Measurements from ENCODE around the gene FOCAD.

FOCAD gene

GRCh38 chr9:20880271-20880670 lies 196.2 kb downstream of the FOCAD start:
- DNase-seq (ENCODE audit: low spot score), result no peak

- DNase-seq (ENCODE audit: low spot score), result no peak
Measured at GRCh38 chr9:20880675-20881074, 196.6 kb downstream of the FOCAD start.

- peak; percentile 44 for DNase-seq (ENCODE audit: low spot score)
Measured at GRCh38 chr9:20884985-20885593, 201.0 kb downstream of the FOCAD start.

GRCh38 chr9:20898885-20899554 lies 215.0 kb downstream of the FOCAD start:
- no peak for DNase-seq (ENCODE audit: low spot score)

- no peak for DNase-seq (ENCODE audit: low spot score)
Measured at GRCh38 chr9:20903212-20903611, 219.2 kb downstream of the FOCAD start.

- no peak for DNase-seq (ENCODE audit: low spot score)
Measured at GRCh38 chr9:20904995-20905394, 220.9 kb downstream of the FOCAD start.

GRCh38 chr9:20906326-20906725 lies 222.3 kb downstream of the FOCAD start:
- no peak for DNase-seq (ENCODE audit: low spot score)

GRCh38 chr9:20908461-20908860 lies 224.4 kb downstream of the FOCAD start:
- no peak for DNase-seq (ENCODE audit: low spot score)

- DNase-seq (ENCODE audit: low spot score), result no peak
Measured at GRCh38 chr9:20914556-20914955, 230.5 kb downstream of the FOCAD start.

GRCh38 chr9:20921362-20921761 lies 237.3 kb downstream of the FOCAD start:
- no peak for DNase-seq (ENCODE audit: low spot score)

- DNase-seq (ENCODE audit: low spot score), result no peak
Measured at GRCh38 chr9:20925256-20926045, 241.4 kb downstream of the FOCAD start.

- no peak for DNase-seq (ENCODE audit: low spot score)
Measured at GRCh38 chr9:20929276-20929675, 245.2 kb downstream of the FOCAD start.

GRCh38 chr9:20930836-20931235 lies 246.8 kb downstream of the FOCAD start:
- DNase-seq (ENCODE audit: low spot score), result no peak

- DNase-seq (ENCODE audit: low spot score), result no peak
Measured at GRCh38 chr9:20940447-20941173, 256.6 kb downstream of the FOCAD start.

GRCh38 chr9:20941174-20941690 lies 257.2 kb downstream of the FOCAD start:
- peak; percentile 74 for DNase-seq (ENCODE audit: low spot score)

GRCh38 chr9:20944507-20944906 lies 260.4 kb downstream of the FOCAD start:
- DNase-seq (ENCODE audit: low spot score), result no peak

- no peak for DNase-seq (ENCODE audit: low spot score)
Measured at GRCh38 chr9:20945269-20945668, 261.2 kb downstream of the FOCAD start.

- no peak for DNase-seq (ENCODE audit: low spot score)
Measured at GRCh38 chr9:20945856-20946255, 261.8 kb downstream of the FOCAD start.

- DNase-seq (ENCODE audit: low spot score), result no peak
Measured at GRCh38 chr9:20948703-20949102, 264.6 kb downstream of the FOCAD start.

- DNase-seq (ENCODE audit: low spot score), result no peak
Measured at GRCh38 chr9:20950707-20951106, 266.6 kb downstream of the FOCAD start.

- no peak for DNase-seq (ENCODE audit: low spot score)
Measured at GRCh38 chr9:20962536-20963225, 278.6 kb downstream of the FOCAD start.

- no peak for DNase-seq (ENCODE audit: low spot score)
Measured at GRCh38 chr9:20972684-20973083, 288.6 kb downstream of the FOCAD start.

Measured in D341Med (cell line).